GM04504 (cell line): ENCODE data around the gene DOCK8.
"Not testable (repeated sequence)": the region's sequence is repeated elsewhere in the genome, so short reads cannot be mapped to it uniquely, and the experiment has no call there.

ENCODE experiments used
- DNase-seq: peaks from one replicate; pipeline ENCODE4 v3.0.0-alpha.2; 2012; ENCODE audit warnings: low read depth

The DOCK8 gene

GRCh38 chr9:214648-215493 lies at the start of gene DOCK8:
Gene DOCK8 (plus strand): TSS chr9:214865. CDS start chr9:214977, 112 bp downstream.
- DNase-seq = no peak

DNA sequence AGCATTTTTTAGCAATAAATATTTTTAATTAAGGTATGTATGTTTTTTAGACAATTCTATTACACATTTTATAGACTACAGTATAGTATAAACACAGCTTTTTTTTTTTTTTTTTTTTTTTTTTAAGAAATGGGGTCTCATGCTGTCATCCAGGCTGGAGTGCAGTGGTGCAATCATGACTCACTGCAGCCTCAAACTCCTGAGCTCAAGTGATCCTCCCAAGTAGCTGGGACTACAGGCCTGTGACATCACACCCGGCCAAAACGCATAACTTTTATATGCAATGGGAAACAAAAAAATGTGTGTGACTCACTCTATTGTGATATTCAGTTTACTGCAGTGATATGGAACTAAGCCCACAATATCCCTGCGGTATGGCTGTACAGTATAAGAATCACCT lies 44.9 kb upstream of the DOCK8 start:
- DNase-seq = not testable (repeated sequence)

GRCh38 chr9:178140-178825 lies 36.4 kb upstream of the DOCK8 start:
- DNase-seq = not testable (repeated sequence)

DNA sequence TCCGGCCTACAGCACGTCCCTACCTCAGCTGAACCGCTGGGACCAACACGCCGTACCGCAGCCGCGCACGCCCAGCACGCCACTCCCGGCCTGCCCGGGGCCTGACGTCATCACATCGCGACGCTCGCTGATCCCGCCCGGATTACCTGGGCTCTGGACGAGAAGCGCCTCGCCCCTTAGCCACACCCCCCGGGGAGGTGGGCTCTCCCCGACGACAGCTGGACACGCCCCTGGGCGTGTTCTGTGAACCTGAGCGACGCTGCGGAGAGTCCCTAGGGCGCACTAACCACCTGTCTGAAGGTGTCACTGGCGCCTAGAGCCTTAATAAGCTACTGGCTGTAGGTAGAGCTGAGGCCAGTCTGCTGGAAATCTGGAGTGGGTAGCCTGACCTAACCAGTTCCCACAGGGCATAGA lies 35.7 kb upstream of the DOCK8 start, which contains the start of gene ZNG1A:
Gene ZNG1A (minus strand): TSS at position 87 of the 414 bp plus-strand sequence. CDS start 87 bp downstream, outside the sequence.
- DNase-seq = not testable (repeated sequence)

DNA sequence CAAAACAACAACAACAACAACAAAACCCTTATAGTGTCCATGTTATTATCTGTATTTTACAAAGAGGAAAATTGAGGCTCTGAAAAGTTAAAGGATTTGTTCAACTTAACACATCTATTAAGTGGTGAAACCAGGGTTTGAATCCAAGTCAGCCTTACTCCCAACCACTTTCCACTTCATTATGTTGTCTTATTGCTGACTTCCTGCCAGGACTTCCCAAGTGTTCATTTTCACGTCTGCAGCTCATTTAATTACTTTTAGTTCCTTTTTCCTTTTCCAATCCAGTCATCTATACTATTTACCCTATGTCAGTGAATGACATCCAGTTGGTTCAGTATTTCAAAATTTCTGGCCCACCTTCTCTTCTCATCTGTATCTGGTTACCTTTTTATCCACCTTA lies 15.1 kb upstream of the DOCK8 start:
- not testable (repeated sequence) for DNase-seq

DNA sequence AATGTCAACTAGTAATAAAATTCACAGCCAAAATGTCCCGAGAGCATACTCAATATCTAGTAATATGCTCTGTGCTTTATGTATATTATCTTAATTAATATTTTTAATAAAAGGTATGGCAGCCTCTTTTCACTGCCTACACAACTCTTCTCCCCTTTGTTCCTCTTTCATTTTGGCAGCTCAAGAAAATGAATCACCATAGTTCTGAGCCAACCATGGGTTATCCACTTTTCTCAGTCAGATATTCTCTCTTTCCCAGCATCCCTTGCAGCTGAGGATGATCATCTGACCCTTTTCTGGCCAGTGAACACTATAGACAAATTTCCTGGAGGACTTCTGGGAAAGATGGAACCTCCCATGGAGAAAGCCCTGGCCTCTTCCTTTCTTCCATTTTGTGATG lies 8.2 kb upstream of the DOCK8 start:
- DNase-seq = no peak

DNA sequence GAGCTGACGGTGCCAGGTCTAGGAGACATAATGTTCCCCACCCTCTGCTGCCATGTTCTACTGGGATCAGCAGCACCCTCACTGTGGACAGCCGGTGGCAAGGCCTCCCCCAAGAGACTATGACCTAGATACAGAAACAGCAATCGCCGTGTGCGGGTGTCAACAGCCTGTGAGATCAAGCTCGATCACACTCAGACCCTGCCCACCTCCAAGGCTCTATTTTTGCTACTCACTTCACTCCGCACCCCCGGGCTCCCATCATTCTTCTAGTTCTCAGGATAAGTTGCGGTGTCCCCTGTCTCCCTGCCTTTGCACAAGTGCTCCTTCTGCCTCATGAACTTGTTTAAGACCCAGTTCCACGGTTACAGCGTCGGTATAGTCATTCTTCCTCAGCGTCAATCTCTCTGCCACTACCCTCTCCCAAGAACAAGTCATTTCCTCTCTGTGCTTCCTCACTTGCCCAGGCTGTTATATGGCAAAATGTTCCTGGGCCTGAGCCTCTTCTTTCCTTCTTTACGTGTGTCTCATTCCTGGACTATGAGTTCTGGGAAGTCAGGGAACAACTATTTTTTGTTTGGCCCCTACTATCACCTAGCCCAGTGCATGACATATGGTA lies 5.4 kb upstream of the DOCK8 start:
- DNase-seq = no peak

GRCh38 chr9:211036-211435 lies 3.6 kb upstream of the DOCK8 start:
- DNase-seq = no peak

DNA sequence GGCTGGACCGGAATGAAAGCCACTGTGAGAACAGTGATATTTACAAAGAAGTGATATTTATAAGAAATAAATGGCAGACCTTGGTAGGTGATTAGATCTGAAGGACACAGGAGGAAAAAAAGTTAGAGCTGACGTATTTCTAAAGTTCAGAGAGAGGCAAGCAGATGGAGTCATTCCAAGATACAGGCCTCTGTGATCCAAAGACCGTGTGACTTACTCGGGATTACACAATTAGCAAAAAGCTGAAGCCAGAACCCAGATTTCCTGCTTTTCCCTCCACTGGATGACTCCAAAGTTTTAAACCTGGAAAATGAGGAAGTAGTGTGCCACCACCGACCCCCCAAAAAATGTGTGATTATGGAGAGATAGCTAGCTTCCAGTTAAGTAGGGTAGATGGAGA lies 3.1 kb upstream of the DOCK8 start:
- DNase-seq = no peak

GRCh38 chr9:212297-212696 lies 2.4 kb upstream of the DOCK8 start:
- no peak for DNase-seq

GRCh38 chr9:213901-214300 lies 764 bp upstream of the DOCK8 start:
- DNase-seq = not testable (repeated sequence)

DNA sequence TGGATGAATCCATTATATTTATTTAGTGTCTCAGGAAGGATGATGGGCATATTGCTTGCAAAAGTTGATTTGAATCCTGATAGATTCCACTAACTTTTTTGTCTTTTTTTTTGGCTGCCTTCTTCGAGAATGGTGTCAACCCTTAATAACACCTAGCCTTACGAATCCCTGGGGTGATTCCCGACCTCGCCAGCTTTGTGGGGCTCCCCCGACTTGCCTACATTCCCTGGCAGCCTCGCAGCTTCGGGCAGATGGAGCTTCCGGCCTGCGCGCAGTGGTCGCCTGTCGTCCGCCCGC lies 366 bp upstream of the DOCK8 start:
- DNase-seq = no peak

- DNase-seq = no peak
Measured at GRCh38 chr9:215631-216155, 1.0 kb downstream of the DOCK8 start.

GRCh38 chr9:216866-217265 lies 2.2 kb downstream of the DOCK8 start:
- no peak for DNase-seq

DNA sequence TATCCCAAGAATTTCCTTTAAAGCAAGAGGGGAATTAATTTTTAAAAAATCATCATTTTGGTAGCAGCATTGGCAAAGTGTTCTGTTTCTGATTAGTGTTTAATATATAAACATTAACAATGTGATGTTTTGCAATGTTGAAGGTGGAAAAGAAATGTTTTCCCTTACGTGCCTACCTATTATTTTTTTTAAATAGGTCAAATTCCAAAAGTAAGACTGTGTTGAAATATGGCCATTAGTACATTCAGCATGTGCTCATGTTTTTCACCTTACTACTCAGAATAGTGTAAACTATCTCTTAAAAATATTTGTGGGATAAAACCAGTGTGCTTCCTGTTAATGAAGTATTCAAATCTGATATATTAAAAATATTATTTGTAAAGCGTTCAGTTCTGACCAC lies 3.3 kb downstream of the DOCK8 start:
- DNase-seq = no peak

DNA sequence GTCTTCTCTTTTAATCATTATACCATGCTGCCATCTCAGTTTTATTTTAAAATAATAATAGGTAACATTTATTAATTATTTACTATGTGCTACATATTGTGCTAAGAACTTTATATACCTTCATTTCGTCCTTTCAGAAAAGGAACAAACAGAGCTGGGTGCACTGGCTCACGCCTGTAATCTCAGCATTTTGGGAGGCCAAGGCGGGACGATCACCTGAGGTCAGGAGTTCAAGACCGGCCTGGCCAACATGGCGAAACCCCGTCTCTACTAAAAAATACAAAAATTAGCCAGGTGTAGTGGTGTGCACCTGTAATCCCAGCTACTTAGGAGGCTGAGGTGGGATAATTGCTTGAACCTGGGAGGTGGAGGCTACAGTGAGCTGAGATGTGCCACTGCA lies 4.4 kb downstream of the DOCK8 start:
- DNase-seq = not testable (repeated sequence)

GRCh38 chr9:219670-220365 lies 5.2 kb downstream of the DOCK8 start:
- no peak for DNase-seq

- no peak for DNase-seq
Measured at GRCh38 chr9:221989-222776, 7.5 kb downstream of the DOCK8 start.

GRCh38 chr9:223152-223551 lies 8.5 kb downstream of the DOCK8 start:
- DNase-seq = no peak

- no peak for DNase-seq
Measured at GRCh38 chr9:224026-224425, 9.4 kb downstream of the DOCK8 start.
